ENCODE measurements around the gene TSPY9.
"Not testable (repeated sequence)": the region's sequence is repeated elsewhere in the genome, so short reads cannot be mapped to it uniquely, and the experiment has no call there.

TSPY9 gene

GRCh38 chrY:9486967-9487366 lies at the start of gene TSPY9:
TSPY9 (plus strand) TSS chrY:9487267; CDS start chrY:9487313, 46 bp downstream.
- not testable (repeated sequence) for DNase-seq

GRCh38 chrY:9466655-9467054 lies 20.4 kb upstream of the TSPY9 start, which contains the start of gene TSPY1:
TSPY1 (plus strand) TSS chrY:9466955; CDS start chrY:9467001, 46 bp downstream.
- not testable (repeated sequence) for DNase-seq

- not testable (repeated sequence) for DNase-seq
Measured at GRCh38 chrY:9504396-9504795, 17.3 kb downstream of the TSPY9 start.

- not testable (repeated sequence) for DNase-seq
Measured at GRCh38 chrY:9516287-9516686, 29.2 kb downstream of the TSPY9 start.

DNA sequence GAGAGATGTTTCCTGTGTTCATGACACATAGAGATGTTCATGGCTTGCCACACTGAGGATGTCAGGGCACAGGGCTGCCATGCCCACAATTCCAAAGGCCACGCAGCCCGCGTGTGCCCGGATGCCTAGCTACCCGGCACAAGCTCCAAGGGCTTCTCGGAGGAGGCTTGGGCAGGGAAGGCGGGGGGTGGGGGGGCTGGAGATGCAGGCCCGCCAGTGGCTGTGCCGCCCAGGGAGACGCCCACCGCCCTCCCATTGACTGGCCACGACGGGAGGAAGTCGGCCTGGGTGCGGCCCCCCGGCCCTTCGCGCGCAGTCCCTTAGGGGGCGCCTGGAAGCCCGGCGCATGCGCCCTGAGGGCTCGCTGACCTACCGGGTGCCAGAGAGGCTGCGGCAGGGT lies 40.5 kb downstream of the TSPY9 start, which contains the start of gene TSPY10:
Gene TSPY10, plus strand, starts transcription at position 301 of the 400 bp plus-strand sequence. Its CDS starts 46 bp downstream, at position 347.
- DNase-seq = not testable (repeated sequence)
